Measurements from ENCODE around the gene GLG1. TPM values are rescaled to one million over a fixed set of nuclear protein-coding genes. Genes with fewer than 3 reads are reported as not detected.

The GLG1 gene
- total and polyA plus RNA-seq, 7 donors = 19.7 to 107 (median 60.1) TPM

- ATAC-seq = no peak
- Histone ChIP-seq H3K27me3 (ENCODE audit: insufficient read depth in 3 of 3, low read length in 2 of 3) (no peaks in the 10 kb centered on the region), H3K36me3 (ENCODE audit: insufficient read depth in 1 of 2, low read depth in 1 of 2) (peaks cover 13 to 100% of the 10 kb centered on the region in 2 donors), H3K4me1 (no peaks in the 10 kb centered on the region), H3K9me3 (no peaks in the 10 kb centered on the region), H3K4me3 (no peak overlapping the region), H3K27ac (no peak overlapping the region)
- intact Hi-C loops (cut with DNase I) = no loop called here
- WGBS, 3 donors = 88 to 94% (median 92%) methylated on average over 9 of the region's 9 CpGs
- DNase-seq = no peak
- TF ChIP-seq CTCF (IDR thresholded peaks at IDR 0.05) = no peak
Measured at GRCh38 chr16:74461826-74462225, 145.1 kb downstream of the GLG1 start.

GRCh38 chr16:74460542-74460941 is 146.4 kb downstream of the GLG1 start:
- no peak for TF ChIP-seq CTCF (IDR thresholded peaks at IDR 0.05)
- Histone ChIP-seq H3K4me1 (no peaks in the 10 kb centered on the region), H3K4me3 (no peak overlapping the region), H3K27me3 (ENCODE audit: insufficient read depth in 3 of 3, low read length in 2 of 3) (no peaks in the 10 kb centered on the region), H3K9me3 (no peaks in the 10 kb centered on the region), H3K27ac (no peak overlapping the region), H3K36me3 (ENCODE audit: insufficient read depth in 1 of 2, low read depth in 1 of 2) (peaks cover 16 to 100% of the 10 kb centered on the region in 2 donors)
- no peak for ATAC-seq
- intact Hi-C loops (cut with DNase I) = no loop called here
- DNase-seq = no peak
- 92 to 96% (median 93%) methylated on average over 7 of the region's 7 CpGs for WGBS, 3 donors

GRCh38 chr16:74456290-74456625 is 150.7 kb downstream of the GLG1 start:
- Histone ChIP-seq H3K36me3 (ENCODE audit: insufficient read depth in 1 of 2, low read depth in 1 of 2) (peaks cover 17 to 100% of the 10 kb centered on the region in 2 donors), H3K9me3 (no peaks in the 10 kb centered on the region), H3K4me1 (no peaks in the 10 kb centered on the region), H3K27me3 (ENCODE audit: insufficient read depth in 3 of 3, low read length in 2 of 3) (no peaks in the 10 kb centered on the region), H3K4me3 (no peak overlapping the region), H3K27ac (no peak overlapping the region)
- no peak for TF ChIP-seq CTCF (IDR thresholded peaks at IDR 0.05)
- DNase-seq = no peak
- WGBS, 3 donors = 96% methylated on average over 16 of the region's 16 CpGs
- intact Hi-C loops (cut with DNase I) = no loop called here
- no peak for ATAC-seq

- no peak for ATAC-seq
- H3K9me3 ChIP-seq = no peaks in the 10 kb centered on the region
- H3K36me3 ChIP-seq (ENCODE audit: insufficient read depth in 1 of 2, low read depth in 1 of 2) = peaks cover 17 to 100% of the 10 kb centered on the region in 2 donors
- H3K4me3 ChIP-seq = no peak overlapping the region
- no peaks in the 10 kb centered on the region for H3K4me1 ChIP-seq
- H3K27me3 ChIP-seq (ENCODE audit: insufficient read depth in 3 of 3, low read length in 2 of 3) = no peaks in the 10 kb centered on the region
- 88 to 92% (median 89%) methylated on average over 10 of the region's 10 CpGs for WGBS, 3 donors
- DNase-seq = no peak
- intact Hi-C loops (cut with DNase I) = no loop called here
- TF ChIP-seq CTCF (IDR thresholded peaks at IDR 0.05) = no peak
- no peak overlapping the region for H3K27ac ChIP-seq
Measured at GRCh38 chr16:74455619-74456289, 151.2 kb downstream of the GLG1 start.

GRCh38 chr16:74455213-74455612 is 151.7 kb downstream of the GLG1 start:
- H3K36me3 ChIP-seq (ENCODE audit: insufficient read depth in 1 of 2, low read depth in 1 of 2) = peaks cover 17 to 100% of the 10 kb centered on the region in 2 donors
- H3K9me3 ChIP-seq = no peaks in the 10 kb centered on the region
- no peak for ATAC-seq
- 80 to 94% (median 88%) methylated on average over 7 of the region's 7 CpGs for WGBS, 3 donors
- H3K4me3 ChIP-seq = no peak overlapping the region
- no peaks in the 10 kb centered on the region for H3K27me3 ChIP-seq (ENCODE audit: insufficient read depth in 3 of 3, low read length in 2 of 3)
- no peak for DNase-seq
- H3K27ac ChIP-seq = no peak overlapping the region
- no peaks in the 10 kb centered on the region for H3K4me1 ChIP-seq
- TF ChIP-seq CTCF (IDR thresholded peaks at IDR 0.05) = no peak
- intact Hi-C loops (cut with DNase I) = no loop called here

Data from psoas muscle (tissue), 8 donors.